H9 (cell line): ENCODE results near the gene AANAT. TPM values are rescaled to one million over a fixed set of nuclear protein-coding genes. Genes with fewer than 3 reads are reported as not detected.

Experiments
- DNase-seq: peaks from one replicate; pipeline ENCODE4 v3.0.0-alpha.2; 2017
- H2AFZ ChIP-seq: one replicate; pipeline ENCODE4 v1.6.1; 2013; ENCODE audit warnings: mild to moderate bottlenecking, low read length, control low read depth, moderate library complexity
- H2AK5ac ChIP-seq: 2 replicates; pipeline ENCODE4 v1.6.1; 2013; ENCODE audit warnings: low read length, control low read depth, mixed read lengths; ENCODE audit not compliant: insufficient read length
- H2BK120ac ChIP-seq: one replicate; pipeline ENCODE4 v1.6.1; 2013; ENCODE audit warnings: low read depth, mild to moderate bottlenecking, low read length, control low read depth, inconsistent platforms; ENCODE audit not compliant: poor library complexity, severe bottlenecking
- H2BK12ac ChIP-seq: 2 replicates; pipeline ENCODE4 v1.6.1; 2013; ENCODE audit warnings: low read length, control low read depth, mixed read lengths, low read depth; ENCODE audit not compliant: insufficient read length
- H2BK15ac ChIP-seq: 2 replicates; pipeline ENCODE4 v1.6.1; 2013; ENCODE audit warnings: low read depth, low read length, control low read depth
- H2BK20ac ChIP-seq: one replicate; pipeline ENCODE4 v1.6.1; 2013; ENCODE audit warnings: low read depth, mild to moderate bottlenecking, low read length, control low read depth, inconsistent platforms; ENCODE audit not compliant: poor library complexity, severe bottlenecking
- H2BK5ac ChIP-seq: 2 replicates; pipeline ENCODE4 v1.6.1; 2013; ENCODE audit warnings: low read length, control low read depth, mixed read lengths; ENCODE audit not compliant: insufficient read length
- H3K14ac ChIP-seq: 2 replicates; pipeline ENCODE4 v1.6.1; 2013; ENCODE audit warnings: low read length, control low read depth; ENCODE audit not compliant: insufficient read depth
- H3K18ac ChIP-seq: 2 replicates; pipeline ENCODE4 v1.6.1; 2013; ENCODE audit warnings: low read depth, mild to moderate bottlenecking, mixed read lengths, low read length, control low read depth; ENCODE audit not compliant: insufficient read length
- H3K23ac ChIP-seq: 2 replicates; pipeline ENCODE4 v1.6.1; 2013; ENCODE audit warnings: low read length, control low read depth, mixed read lengths, low read depth; ENCODE audit not compliant: insufficient read length
- H3K23me2 ChIP-seq: 2 replicates; pipeline ENCODE4 v1.6.1; 2013; ENCODE audit warnings: low read depth, mild to moderate bottlenecking, mixed read lengths, low read length, control low read depth; ENCODE audit not compliant: insufficient read length, poor library complexity, severe bottlenecking
- H3K27ac ChIP-seq: 2 replicates; pipeline ENCODE4 v1.5.1; 2013; ENCODE audit warnings: low read length, control low read depth, mixed read lengths, low read depth; ENCODE audit not compliant: insufficient read length
- H3K27me3 ChIP-seq: 2 replicates; pipeline ENCODE4 v1.6.1; 2013; ENCODE audit warnings: low read length, control low read depth, inconsistent platforms; ENCODE audit not compliant: insufficient read depth
- H3K4ac ChIP-seq: 2 replicates; pipeline ENCODE4 v1.6.1; 2013; ENCODE audit warnings: low read depth, mild to moderate bottlenecking, control low read depth, inconsistent platforms, low read length, moderate library complexity
- H3K4me1 ChIP-seq: 2 replicates; pipeline ENCODE4 v1.6.1; 2013; ENCODE audit warnings: low read length, control low read depth, inconsistent platforms; ENCODE audit not compliant: insufficient read depth
- H3K4me2 ChIP-seq: 2 replicates; pipeline ENCODE4 v1.6.1; 2013; ENCODE audit warnings: low read length, control low read depth, mixed read lengths; ENCODE audit not compliant: insufficient read length, insufficient read depth
- H3K56ac ChIP-seq: 2 replicates; pipeline ENCODE4 v1.6.1; 2013; ENCODE audit warnings: low read depth, mild to moderate bottlenecking, mixed read lengths, low read length, control low read depth; ENCODE audit not compliant: insufficient read length
- H3K79me1 ChIP-seq: 2 replicates; pipeline ENCODE4 v1.6.1; 2013; ENCODE audit warnings: low read depth, mild to moderate bottlenecking, moderate library complexity, low read length, control low read depth, inconsistent platforms; ENCODE audit not compliant: insufficient read depth, poor library complexity, severe bottlenecking
- H3K79me2 ChIP-seq: 2 replicates; pipeline ENCODE4 v1.6.1; 2013; ENCODE audit warnings: low read length, control low read depth, inconsistent platforms; ENCODE audit not compliant: insufficient read depth
- H3K9ac ChIP-seq: 2 replicates; pipeline ENCODE4 v1.6.1; 2013; ENCODE audit warnings: low read length, control low read depth, mixed read lengths; ENCODE audit not compliant: insufficient read length; ENCODE audit errors: extremely low read depth
- H3K9me3 ChIP-seq: one replicate; pipeline ENCODE4 v1.6.1; 2013; ENCODE audit warnings: low read depth, low read length, inconsistent platforms; ENCODE audit not compliant: control insufficient read depth
- H3T11ph ChIP-seq: one replicate; pipeline ENCODE4 v1.6.1; 2013; ENCODE audit warnings: mild to moderate bottlenecking, low read length, control low read depth, inconsistent platforms
- H4K20me1 ChIP-seq: one replicate; pipeline ENCODE4 v1.6.1; 2013; ENCODE audit not compliant: control insufficient read depth, insufficient read length, insufficient read depth
- H4K5ac ChIP-seq: 2 replicates; pipeline ENCODE4 v1.6.1; 2013; ENCODE audit warnings: low read depth, mild to moderate bottlenecking, mixed read lengths, low read length, control low read depth; ENCODE audit not compliant: insufficient read length
- H4K8ac ChIP-seq: replicated peaks from 2 replicates; pipeline ENCODE4 v1.6.1; 2013; ENCODE audit warnings: low read length, control low read depth, mixed read lengths, low read depth; ENCODE audit not compliant: insufficient read length
- H4K91ac ChIP-seq: 2 replicates; pipeline ENCODE4 v1.6.1; 2013; ENCODE audit warnings: low read depth, mild to moderate bottlenecking, moderate library complexity, mixed read lengths, low read length, control low read depth; ENCODE audit not compliant: insufficient read length
- H3K27ac Mint-ChIP-seq, 3 experiments: 2 replicates in 2 of 3; 3 replicates in 1 of 3; pipeline ENCODE4 v1.8.0; 2020 to 2021; ENCODE audit warnings: mixed read lengths in 3 of 3, mild to moderate bottlenecking in 1 of 3, moderate library complexity in 1 of 3
- H3K27me3 Mint-ChIP-seq: 2 replicates; pipeline ENCODE4 v1.8.0; 2021; ENCODE audit warnings: low read depth, mild to moderate bottlenecking, moderate library complexity, mixed read lengths
- H3K36me3 Mint-ChIP-seq, 3 experiments: 2 replicates in 2 of 3; 3 replicates in 1 of 3; pipeline ENCODE4 v1.8.0; 2020 to 2021; ENCODE audit warnings: low read depth in 3 of 3, mixed read lengths in 3 of 3; ENCODE audit not compliant: insufficient read depth in 1 of 3
- H3K4me1 Mint-ChIP-seq, 2 experiments: 2 replicates each; pipeline ENCODE4 v1.8.0; 2020; ENCODE audit warnings: mixed read lengths in 2 of 2
- H3K4me3 Mint-ChIP-seq, 2 experiments: 2 replicates in 1 of 2; 3 replicates in 1 of 2; pipeline ENCODE4 v1.8.0; 2020 to 2021; ENCODE audit warnings: mild to moderate bottlenecking in 2 of 2, mixed read lengths in 2 of 2, moderate library complexity in 1 of 2
- H3K9me3 Mint-ChIP-seq, 2 experiments: 2 replicates in 1 of 2; 3 replicates in 1 of 2; pipeline ENCODE4 v1.8.0; 2020; ENCODE audit warnings: mild to moderate bottlenecking in 2 of 2, mixed read lengths in 2 of 2, moderate library complexity in 1 of 2
- CTCF ChIP-seq: fragments of 200-600 bp; sonication (generic); conservative IDR thresholded peaks from 3 replicates; pipeline ENCODE4 v1.8.0; 2021; ENCODE audit warnings: antibody characterized with exemption, mild to moderate bottlenecking
- WGBS: extraction: QIAGEN DNeasy Blood & Tissue Kit; methylation state at CpG from one replicate; pipeline ENCODE4 v1.1.7; 2013; ENCODE audit warnings: missing lambda C conversion rate, low lambda C conversion rate, mixed read lengths; ENCODE audit not compliant: insufficient read length; ENCODE audit errors: extremely low coverage; 5-methylcytosine and 5-hydroxymethylcytosine counted together
- total RNA-seq: library from RNA; stranded (reverse); gene quantifications from 2 replicates; pipeline ENCODE4 v1.2.1, GENCODE V29; 2021

Gene AANAT
- total RNA-seq, 1 experiment from 2014 or later = 0.55 TPM

GRCh38 chr17:76490112-76490710 lies 22.8 kb downstream of the AANAT start:
- no peak overlapping the region for H3K9ac ChIP-seq
- H4K5ac ChIP-seq = no peak overlapping the region
- no peak overlapping the region for H2AK5ac ChIP-seq
- Mint-ChIP-seq H3K9me3 (no peaks in the 10 kb centered on the region), H3K4me3 (no peak overlapping the region), H3K36me3 (peaks cover 0 to 6% (median 3%) of the 10 kb centered on the region in 3 experiments; a peak in 2 of 7 replicates), H3K27me3 (no peaks in the 10 kb centered on the region; the same call in 1 of the 2 replicates), H3K27ac (no peak overlapping the region), H3K4me1 (peaks cover 15 to 25% of the 10 kb centered on the region in 2 experiments)
- H3K79me1 ChIP-seq = no peaks in the 10 kb centered on the region
- no peak overlapping the region for H2BK5ac ChIP-seq
- no peaks in the 10 kb centered on the region for H4K20me1 ChIP-seq
- H3K23ac ChIP-seq = no peak overlapping the region
- no peak overlapping the region for H2BK15ac ChIP-seq
- no peak for TF ChIP-seq CTCF
- no peaks in the 10 kb centered on the region for H3K9me3 ChIP-seq
- no peaks in the 10 kb centered on the region for H3K79me2 ChIP-seq
- DNase-seq = no peak
- no peak overlapping the region for H2BK120ac ChIP-seq
- no peak overlapping the region for H2AFZ ChIP-seq
- WGBS = no CpG with 5 or more reads among the region's 10 CpGs
- H3K23me2 ChIP-seq = no peaks in the 10 kb centered on the region
- H2BK12ac ChIP-seq = no peak overlapping the region
- H3K4me1 ChIP-seq = no peaks in the 10 kb centered on the region
- no peak overlapping the region for H3K56ac ChIP-seq
- no peak overlapping the region for H3K27ac ChIP-seq
- H3T11ph ChIP-seq = no peak overlapping the region
- H3K27me3 ChIP-seq = no peaks in the 10 kb centered on the region
- no peak overlapping the region for H4K91ac ChIP-seq
- H3K4me2 ChIP-seq = no peak overlapping the region
- no peak overlapping the region for H4K8ac ChIP-seq
- no peak overlapping the region; the same call in 1 of the 2 replicates for H3K14ac ChIP-seq
- H3K18ac ChIP-seq = no peak overlapping the region
- H2BK20ac ChIP-seq = no peak overlapping the region
- no peak overlapping the region for H3K4ac ChIP-seq
